Colonic mucosa (tissue), 4 donors: Measurements from ENCODE around the gene TENM3. TPM values are rescaled to one million over a fixed set of nuclear protein-coding genes. Genes with fewer than 3 reads are reported as not detected.

Experiments used
- DNase-seq: peaks from one replicate; pipeline ENCODE4 v3.0.0-alpha.2; 2020
- H3K27ac ChIP-seq: fragments of 200-600 bp; one replicate; pipeline ENCODE4 v1.8.0; 2021
- H3K27me3 ChIP-seq: fragments of 200-600 bp; one replicate; pipeline ENCODE4 v1.8.0; 2021
- H3K36me3 ChIP-seq: fragments of 200-600 bp; one replicate; pipeline ENCODE4 v1.8.0; 2021
- H3K4me1 ChIP-seq: fragments of 200-600 bp; one replicate; pipeline ENCODE4 v1.8.0; 2021; ENCODE audit warnings: mild to moderate bottlenecking
- H3K4me3 ChIP-seq: fragments of 200-600 bp; one replicate; pipeline ENCODE4 v1.8.0; 2021
- H3K9ac ChIP-seq, 2 donors: one replicate each; pipeline ENCODE4 v1.7.0; 2013; ENCODE audit warnings: control low read depth in 2 of 2, low read depth in 2 of 2, low read length in 2 of 2
- H3K9me3 ChIP-seq: fragments of 200-600 bp; one replicate; pipeline ENCODE4 v1.8.0; 2021
- CTCF ChIP-seq: fragments of 200-600 bp; IDR thresholded peaks from one replicate; pipeline ENCODE4 v1.8.0; 2022; ENCODE audit warnings: antibody characterized with exemption, mild to moderate bottlenecking
- intact Hi-C: fragments of 100-400 bp; cut with DNase I; formaldehyde crosslinking; loops from one replicate; pipeline ENCODE4 v1.14.1; 2022
- total RNA-seq, 2 donors: library from RNA; stranded (reverse); fragmentation: NEBNext Ultra II Directional in 1 of 2; extraction: Animal tissue kit (Norgen Biotek cat#: 25700) in 1 of 2; gene quantifications; one replicate each; pipeline ENCODE4 v1.2.1, GENCODE V29; 2021
- donor health status: healthy.
- donor health status: DM: no; HTN: no; CAD: no.
- donor health status: DM: no; HTN: no; CAD: no.

Gene TENM3
- total RNA-seq, 2 donors from 2014 or later = 0.32 to 1.6 TPM

- H3K27me3 ChIP-seq = no peaks in the 10 kb centered on the region
- H3K4me3 ChIP-seq = no peak overlapping the region
- H3K9me3 ChIP-seq = no peaks in the 10 kb centered on the region
- H3K27ac ChIP-seq = no peak overlapping the region
- TF ChIP-seq CTCF = no peak
- DNase-seq = no peak
- H3K9ac ChIP-seq = no peak overlapping the region
- intact Hi-C loops = no loop called here
- no peaks in the 10 kb centered on the region for H3K36me3 ChIP-seq
- no peaks in the 10 kb centered on the region for H3K4me1 ChIP-seq
These were observed 15.6 kb upstream of the TENM3 start for GRCh38 chr4:182227611-182228010.

GRCh38 chr4:182228991-182229577 is 14.1 kb upstream of the TENM3 start:
- Histone ChIP-seq H3K9ac (no peak overlapping the region), H3K27me3 (no peaks in the 10 kb centered on the region), H3K4me1 (no peaks in the 10 kb centered on the region), H3K27ac (no peak overlapping the region), H3K36me3 (no peaks in the 10 kb centered on the region), H3K4me3 (no peak overlapping the region), H3K9me3 (no peaks in the 10 kb centered on the region)
- no peak for TF ChIP-seq CTCF
- no peak for DNase-seq
- intact Hi-C loops = no loop called here

- no peak for DNase-seq
- H3K27me3 ChIP-seq = no peaks in the 10 kb centered on the region
- no peaks in the 10 kb centered on the region for H3K36me3 ChIP-seq
- intact Hi-C loops = no loop called here
- no peak for TF ChIP-seq CTCF
- no peak overlapping the region for H3K9ac ChIP-seq
- no peak overlapping the region for H3K4me3 ChIP-seq
- H3K9me3 ChIP-seq = no peaks in the 10 kb centered on the region
- no peaks in the 10 kb centered on the region for H3K4me1 ChIP-seq
- H3K27ac ChIP-seq = no peak overlapping the region
These were observed 12.9 kb upstream of the TENM3 start for GRCh38 chr4:182230256-182230655.

GRCh38 chr4:182231080-182231479 is 12.1 kb upstream of the TENM3 start:
- intact Hi-C loops = no loop called here
- Histone ChIP-seq H3K36me3 (no peaks in the 10 kb centered on the region), H3K27me3 (no peaks in the 10 kb centered on the region), H3K4me3 (no peak overlapping the region), H3K9ac (no peak overlapping the region), H3K27ac (no peak overlapping the region), H3K9me3 (no peaks in the 10 kb centered on the region), H3K4me1 (no peaks in the 10 kb centered on the region)
- DNase-seq = no peak
- no peak for TF ChIP-seq CTCF

- Histone ChIP-seq H3K4me1 (no peaks in the 10 kb centered on the region), H3K9me3 (no peaks in the 10 kb centered on the region), H3K4me3 (no peak overlapping the region), H3K27ac (no peak overlapping the region), H3K36me3 (no peaks in the 10 kb centered on the region), H3K9ac (no peak overlapping the region), H3K27me3 (no peaks in the 10 kb centered on the region)
- DNase-seq = no peak
- intact Hi-C loops = no loop called here
- TF ChIP-seq CTCF = no peak
These were observed 11.7 kb upstream of the TENM3 start for GRCh38 chr4:182231496-182231895.
